Nephron (organoid): Measurements from ENCODE around the gene SOX8.

Experiments used
- H3K27ac Mint-ChIP-seq, 3 experiments: 2 replicates each; pipeline ENCODE4 v1.8.0; 2020; ENCODE audit warnings: mixed read lengths in 3 of 3, mild to moderate bottlenecking in 2 of 3, moderate library complexity in 1 of 3
- H3K27me3 Mint-ChIP-seq: 2 replicates; pipeline ENCODE4 v1.8.0; 2021; ENCODE audit warnings: low read depth, mild to moderate bottlenecking, moderate library complexity, mixed read lengths
- H3K36me3 Mint-ChIP-seq: 2 replicates; pipeline ENCODE4 v1.8.0; 2020; ENCODE audit warnings: low read depth, mixed read lengths
- H3K4me1 Mint-ChIP-seq: 2 replicates; pipeline ENCODE4 v1.8.0; 2020; ENCODE audit warnings: mixed read lengths
- H3K4me3 Mint-ChIP-seq, 3 experiments: 2 replicates each; pipeline ENCODE4 v1.8.0; 2020; ENCODE audit warnings: mild to moderate bottlenecking in 3 of 3, mixed read lengths in 3 of 3, moderate library complexity in 2 of 3
- H3K9me3 Mint-ChIP-seq: 2 replicates; pipeline ENCODE4 v1.8.0; 2020; ENCODE audit warnings: mixed read lengths
- CTCF ChIP-seq, 3 experiments: fragments of 200-600 bp; sonication (generic); IDR thresholded peaks; one replicate each; pipeline ENCODE4 v1.5.0; 2021; ENCODE audit warnings: antibody characterized with exemption in 3 of 3; ENCODE audit not compliant: unreplicated experiment in 3 of 3

The SOX8 gene

GRCh38 chr16:998615-999014 lies 17.0 kb downstream of the SOX8 start:
- Mint-ChIP-seq H3K36me3 (no peaks in the 10 kb centered on the region), H3K9me3 (no peaks in the 10 kb centered on the region), H3K4me3 (no peak overlapping the region), H3K27me3 (peaks cover 30% of the 10 kb centered on the region), H3K4me1 (peaks cover 21% of the 10 kb centered on the region), H3K27ac (no peak overlapping the region)
- no peak for TF ChIP-seq CTCF (IDR thresholded peaks at IDR 0.05; ENCODE audit: unreplicated experiment in 3 of 3)

- Mint-ChIP-seq H3K36me3 (no peaks in the 10 kb centered on the region), H3K27ac (no peak overlapping the region), H3K4me3 (no peak overlapping the region), H3K27me3 (peaks cover 26% of the 10 kb centered on the region), H3K4me1 (peaks cover 21% of the 10 kb centered on the region), H3K9me3 (no peaks in the 10 kb centered on the region)
- TF ChIP-seq CTCF (IDR thresholded peaks at IDR 0.05; ENCODE audit: unreplicated experiment in 3 of 3): no peak
Measured at GRCh38 chr16:999677-1000076, 18.1 kb downstream of the SOX8 start.

GRCh38 chr16:1000608-1001007 lies 19.0 kb downstream of the SOX8 start:
- Mint-ChIP-seq H3K4me1 (peaks cover 20% of the 10 kb centered on the region), H3K27me3 (peaks cover 20% of the 10 kb centered on the region), H3K4me3 (no peak overlapping the region), H3K36me3 (no peaks in the 10 kb centered on the region), H3K9me3 (no peaks in the 10 kb centered on the region), H3K27ac (no peak overlapping the region)
- no peak for TF ChIP-seq CTCF (IDR thresholded peaks at IDR 0.05; ENCODE audit: unreplicated experiment in 3 of 3)

GRCh38 chr16:1001096-1001495 lies 19.5 kb downstream of the SOX8 start:
- H3K9me3 Mint-ChIP-seq: no peaks in the 10 kb centered on the region
- no peak for TF ChIP-seq CTCF (IDR thresholded peaks at IDR 0.05; ENCODE audit: unreplicated experiment in 3 of 3)
- no peaks in the 10 kb centered on the region for H3K36me3 Mint-ChIP-seq
- H3K4me3 Mint-ChIP-seq: no peak overlapping the region
- peaks cover 21% of the 10 kb centered on the region for H3K27me3 Mint-ChIP-seq
- peaks cover 16% of the 10 kb centered on the region for H3K4me1 Mint-ChIP-seq
- H3K27ac Mint-ChIP-seq: no peak overlapping the region

GRCh38 chr16:1002399-1003166 lies 21.0 kb downstream of the SOX8 start:
- H3K4me3 Mint-ChIP-seq: no peak overlapping the region
- H3K9me3 Mint-ChIP-seq: no peaks in the 10 kb centered on the region
- peaks cover 9% of the 10 kb centered on the region for H3K4me1 Mint-ChIP-seq
- H3K27ac Mint-ChIP-seq: no peak overlapping the region
- no peaks in the 10 kb centered on the region for H3K36me3 Mint-ChIP-seq
- no peak for TF ChIP-seq CTCF (IDR thresholded peaks at IDR 0.05; ENCODE audit: unreplicated experiment in 3 of 3)
- H3K27me3 Mint-ChIP-seq: peaks cover 14% of the 10 kb centered on the region
